Kidney (tissue), 14 donors: Measurements from ENCODE around the gene INSC. TPM values are rescaled to one million over a fixed set of nuclear protein-coding genes. Genes with fewer than 3 reads are reported as not detected.

Experiments
- DNase-seq, 5 donors: peaks; one replicate each; pipeline ENCODE4 v3.0.0-alpha.2; 2013 to 2020
- FAIRE-seq: peaks from 2 replicates; lab custom pipeline; 2012; peaks lifted over from hg19 to GRCh38; lab: Jason Lieb, UNC
- H3K27ac ChIP-seq, 2 donors: one replicate each; pipeline ENCODE4 v1.7.0; 2013; ENCODE audit warnings: low read depth in 2 of 2, low read length in 2 of 2, inconsistent platforms in 1 of 2
- H3K27me3 ChIP-seq: one replicate; pipeline ENCODE4 v1.7.1; 2013; ENCODE audit warnings: low read length, inconsistent platforms; ENCODE audit not compliant: control insufficient read depth, insufficient read depth
- H3K36me3 ChIP-seq, 3 donors: one replicate each; pipeline versions ENCODE4 v1.7.0 to v1.7.1; 2013; ENCODE audit warnings: low read length in 3 of 3, control low read depth in 1 of 3, inconsistent platforms in 1 of 3; ENCODE audit not compliant: insufficient read depth in 3 of 3, control insufficient read depth in 2 of 3
- H3K4me1 ChIP-seq, 3 donors: one replicate each; pipeline versions ENCODE4 v1.7.0 to v1.7.1; 2013; ENCODE audit warnings: low read length in 3 of 3, inconsistent platforms in 1 of 3, low read depth in 1 of 3; ENCODE audit not compliant: control insufficient read depth in 2 of 3, insufficient read depth in 2 of 3
- H3K4me3 ChIP-seq, 3 donors: one replicate each; pipeline versions ENCODE4 v1.7.0 to v1.8.1; 2013; ENCODE audit warnings: low read length in 3 of 3, control low read depth in 1 of 3, inconsistent platforms in 1 of 3
- H3K9ac ChIP-seq, 3 donors: one replicate each; pipeline versions ENCODE4 v1.7.0 to v1.7.1; 2013; ENCODE audit warnings: low read length in 3 of 3, control low read depth in 1 of 3, inconsistent platforms in 1 of 3
- H3K9me3 ChIP-seq, 3 donors: one replicate each; pipeline versions ENCODE4 v1.7.0 to v1.7.1; 2013; ENCODE audit warnings: low read length in 3 of 3, control low read depth in 1 of 3, inconsistent platforms in 1 of 3; ENCODE audit not compliant: control insufficient read depth in 2 of 3, insufficient read depth in 1 of 3
- CTCF ChIP-seq: IDR thresholded peaks from 3 replicates; pipeline ENCODE4 v1.5.1; 2012; ENCODE audit warnings: mild to moderate bottlenecking, moderate library complexity, borderline replicate concordance; ENCODE audit not compliant: insufficient read depth; ENCODE audit errors: extremely low read depth
- intact Hi-C: fragments of 100-400 bp; cut with DNase I; formaldehyde crosslinking; loops from one replicate; pipeline ENCODE4 v1.11.1; 2022
- polyA plus RNA-seq: library from polyadenylated mRNA; stranded (reverse); fragments of 350-450 nt; fragmentation: Illumina TruSeq; extraction: RNeasy Lipid Tissue Mini Kit (QIAGEN cat#74804); gene quantifications from one replicate; pipeline ENCODE4 v1.2.3, GENCODE V29; 2014; ENCODE audit warnings: low read depth, low replicate concordance; ENCODE audit not compliant: insufficient read depth
- total RNA-seq: library from RNA; stranded (reverse); fragmentation: NEBNext Ultra II Directional; extraction: Animal tissue kit (Norgen Biotek cat#: 25700); gene quantifications from one replicate; pipeline ENCODE4 v1.2.1, GENCODE V29; 2021
- donor health status: control.
- donor health status: control.
- donor health status: control.
- donor health status: control.
- donor health status: control.
- donor health status: DM: yes; HTN: yes; CAD: no.
- donor health status: Normal renal cell carcinoma (clear cell type).

INSC gene
- total and polyA plus RNA-seq, 2 donors from 2014 or later = 0.41 to 1.3 TPM

GRCh38 chr11:15075162-15075526 lies 39.6 kb upstream of the INSC start:
- H3K27ac ChIP-seq = no peak overlapping the region
- peaks cover 6% of the 10 kb centered on the region for H3K27me3 ChIP-seq
- FAIRE-seq = no peak
- no peaks in the 10 kb centered on the region for H3K9me3 ChIP-seq
- H3K36me3 ChIP-seq = no peaks in the 10 kb centered on the region
- H3K4me1 ChIP-seq = peaks cover 0 to 11% (median 0%) of the 10 kb centered on the region in 3 donors
- no peak overlapping the region for H3K9ac ChIP-seq
- no peak overlapping the region for H3K4me3 ChIP-seq
- no peak for DNase-seq
- intact Hi-C loops = loop anchor here (10.0 kb wide), 1 partner anchor 170 kb away; no protein-coding TSS in a partner anchor
- no peak for TF ChIP-seq CTCF

- no peaks in the 10 kb centered on the region for H3K4me1 ChIP-seq
- intact Hi-C loops = no loop called here
- TF ChIP-seq CTCF = no peak
- FAIRE-seq (no peak), DNase-seq (no peak)
- no peaks in the 10 kb centered on the region for H3K27me3 ChIP-seq
- H3K27ac ChIP-seq = no peak overlapping the region
- peaks cover 0 to 6% (median 0%) of the 10 kb centered on the region in 3 donors for H3K9me3 ChIP-seq
- no peak overlapping the region for H3K4me3 ChIP-seq
- H3K9ac ChIP-seq = no peak overlapping the region
- no peaks in the 10 kb centered on the region for H3K36me3 ChIP-seq
Observed at GRCh38 chr11:15091175-15091574, 23.5 kb upstream of the INSC start.

- DNase-seq (no peak), FAIRE-seq (no peak)
- no peaks in the 10 kb centered on the region for H3K4me1 ChIP-seq
- H3K36me3 ChIP-seq = no peaks in the 10 kb centered on the region
- H3K27me3 ChIP-seq = no peaks in the 10 kb centered on the region
- intact Hi-C loops = no loop called here
- TF ChIP-seq CTCF = no peak
- H3K4me3 ChIP-seq = no peak overlapping the region
- no peak overlapping the region for H3K27ac ChIP-seq
- H3K9ac ChIP-seq = no peak overlapping the region
- H3K9me3 ChIP-seq = peaks cover 0 to 6% (median 0%) of the 10 kb centered on the region in 3 donors
Observed at GRCh38 chr11:15091625-15092024, 23.1 kb upstream of the INSC start.

- no peaks in the 10 kb centered on the region for H3K27me3 ChIP-seq
- FAIRE-seq = no peak
- H3K9ac ChIP-seq = no peak overlapping the region
- H3K4me1 ChIP-seq = no peaks in the 10 kb centered on the region
- no peak for TF ChIP-seq CTCF
- no peak for DNase-seq
- intact Hi-C loops = no loop called here
- H3K36me3 ChIP-seq = no peaks in the 10 kb centered on the region
- no peak overlapping the region for H3K4me3 ChIP-seq
- H3K27ac ChIP-seq = no peak overlapping the region
- H3K9me3 ChIP-seq = no peaks in the 10 kb centered on the region
Observed at GRCh38 chr11:15093432-15093831, 21.3 kb upstream of the INSC start.
